PC-9 (cell line): ENCODE measurements around the gene GOLGA6A.

Source experiments
- EZH2 ChIP-seq: fragments of 200-600 bp; sonication (generic); IDR thresholded peaks from 2 replicates; pipeline ENCODE4 v1.8.0; 2017; ENCODE audit warnings: antibody characterized with exemption, low read depth
- TF ChIP-seq, protein P1 (sequence below): fragments of 200-600 bp; sonication (generic); conservative IDR thresholded peaks from 2 replicates; pipeline ENCODE4 v1.6.1; 2017; ENCODE audit warnings: mixed run types, antibody characterized with exemption, mild to moderate bottlenecking, moderate library complexity

DNA sequence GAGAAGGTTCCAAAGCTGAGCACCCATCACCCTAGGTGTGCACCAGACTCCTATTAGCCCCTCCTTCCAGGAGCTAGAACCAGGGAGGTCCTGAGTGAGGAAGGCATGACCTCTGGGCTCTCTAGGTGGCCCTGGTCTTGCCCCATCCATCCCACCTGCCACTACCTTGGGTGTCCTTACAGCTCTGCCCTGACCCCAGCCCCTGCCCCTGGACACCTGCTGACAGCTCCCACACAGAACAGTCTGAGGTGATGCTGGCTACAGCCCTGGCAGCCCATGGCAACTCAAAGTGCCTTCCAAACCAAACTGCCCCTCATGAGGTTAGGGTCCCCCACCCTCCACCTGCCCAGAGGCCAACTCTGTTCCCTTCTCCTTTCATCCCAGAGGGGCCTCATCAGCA is 37.2 kb downstream of the GOLGA6A start:
- TF ChIP-seq, protein P1, sequence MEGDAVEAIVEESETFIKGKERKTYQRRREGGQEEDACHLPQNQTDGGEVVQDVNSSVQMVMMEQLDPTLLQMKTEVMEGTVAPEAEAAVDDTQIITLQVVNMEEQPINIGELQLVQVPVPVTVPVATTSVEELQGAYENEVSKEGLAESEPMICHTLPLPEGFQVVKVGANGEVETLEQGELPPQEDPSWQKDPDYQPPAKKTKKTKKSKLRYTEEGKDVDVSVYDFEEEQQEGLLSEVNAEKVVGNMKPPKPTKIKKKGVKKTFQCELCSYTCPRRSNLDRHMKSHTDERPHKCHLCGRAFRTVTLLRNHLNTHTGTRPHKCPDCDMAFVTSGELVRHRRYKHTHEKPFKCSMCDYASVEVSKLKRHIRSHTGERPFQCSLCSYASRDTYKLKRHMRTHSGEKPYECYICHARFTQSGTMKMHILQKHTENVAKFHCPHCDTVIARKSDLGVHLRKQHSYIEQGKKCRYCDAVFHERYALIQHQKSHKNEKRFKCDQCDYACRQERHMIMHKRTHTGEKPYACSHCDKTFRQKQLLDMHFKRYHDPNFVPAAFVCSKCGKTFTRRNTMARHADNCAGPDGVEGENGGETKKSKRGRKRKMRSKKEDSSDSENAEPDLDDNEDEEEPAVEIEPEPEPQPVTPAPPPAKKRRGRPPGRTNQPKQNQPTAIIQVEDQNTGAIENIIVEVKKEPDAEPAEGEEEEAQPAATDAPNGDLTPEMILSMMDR: no peak
- no peak for TF ChIP-seq EZH2
